Erythroblast (primary cell): ENCODE measurements around the gene CLCN5.

ENCODE experiments used
- DNase-seq, 2 experiments: peaks; one replicate each; lab custom pipeline; 2025; lab: John Stamatoyannopoulos, UW
- GATA1 ChIP-seq: IDR thresholded peaks from 2 replicates; pipeline ENCODE4 v1.6.1; 2011; ENCODE audit warnings: low read depth, mild to moderate bottlenecking, control low read depth, low read length, moderate library complexity
- POLR2A ChIP-seq: IDR thresholded peaks from 2 replicates; pipeline ENCODE4 v1.6.1; 2011; ENCODE audit warnings: mild to moderate bottlenecking, low read length

Gene CLCN5

DNA sequence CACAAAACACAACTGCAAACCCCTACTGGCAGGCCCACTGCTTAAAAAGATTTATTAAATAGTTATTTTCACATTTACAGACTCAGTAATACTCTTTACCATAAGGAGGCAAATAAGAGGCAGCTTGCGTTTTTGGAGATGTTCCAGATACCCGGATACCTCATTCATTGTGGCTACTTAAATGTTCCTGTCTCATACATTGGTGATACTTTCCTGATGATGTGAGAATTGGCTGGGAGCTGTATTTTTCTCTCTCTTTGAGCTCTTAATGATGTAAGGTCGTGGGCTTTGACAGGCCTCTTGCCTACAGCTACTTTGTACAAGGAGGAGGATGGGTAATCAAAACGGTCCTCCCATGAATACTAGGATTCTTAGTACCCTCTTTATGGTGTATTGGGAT is 176.9 kb downstream of the CLCN5 start:
- TF ChIP-seq POLR2A (no peak), GATA1 (no peak)

DNA sequence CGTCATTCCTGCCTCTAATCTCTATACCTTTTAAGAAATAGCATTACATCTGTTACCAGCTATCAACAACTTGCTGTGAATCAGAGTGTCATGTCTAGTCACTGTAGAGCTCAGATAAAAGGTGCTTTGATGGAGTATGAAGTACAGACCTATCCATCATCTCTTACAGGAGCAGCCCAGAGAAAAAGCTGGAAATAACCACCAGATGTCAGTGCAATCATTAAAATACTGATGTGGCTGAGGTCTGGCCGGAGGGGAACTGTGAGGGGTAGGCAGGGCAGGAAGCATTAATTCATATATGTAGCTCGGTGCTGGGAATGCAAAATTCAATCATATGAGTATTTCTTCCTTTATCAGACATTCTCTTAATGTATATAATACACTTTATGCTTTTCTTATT is 177.8 kb downstream of the CLCN5 start:
- DNase-seq = peak; percentile 16 to 62
- no peak for TF ChIP-seq POLR2A
- TF ChIP-seq GATA1 = no peak

More for the DNA sequence above, 176.9 kb downstream of the CLCN5 start:
- DNase-seq = no peak

DNA sequence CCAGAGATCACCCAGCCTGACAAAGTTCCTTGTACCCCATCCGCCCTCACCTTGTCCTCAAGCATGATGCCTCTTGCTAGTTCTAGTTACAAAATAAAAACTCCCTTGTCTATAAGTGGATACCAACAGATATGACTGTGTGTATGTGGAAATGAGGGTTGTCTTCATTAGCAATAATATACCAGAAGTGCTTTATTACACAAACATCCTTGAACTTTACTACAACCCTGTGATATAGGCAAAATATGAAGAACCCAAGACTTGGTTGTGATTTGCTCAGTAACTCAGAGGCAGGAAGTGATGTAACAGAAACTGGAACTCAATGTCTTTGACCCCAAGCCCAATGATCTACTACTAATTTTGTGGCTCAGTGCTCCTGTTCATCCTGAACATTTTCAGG is 180.8 kb downstream of the CLCN5 start:
- TF ChIP-seq GATA1 (no peak), POLR2A (no peak)

DNA sequence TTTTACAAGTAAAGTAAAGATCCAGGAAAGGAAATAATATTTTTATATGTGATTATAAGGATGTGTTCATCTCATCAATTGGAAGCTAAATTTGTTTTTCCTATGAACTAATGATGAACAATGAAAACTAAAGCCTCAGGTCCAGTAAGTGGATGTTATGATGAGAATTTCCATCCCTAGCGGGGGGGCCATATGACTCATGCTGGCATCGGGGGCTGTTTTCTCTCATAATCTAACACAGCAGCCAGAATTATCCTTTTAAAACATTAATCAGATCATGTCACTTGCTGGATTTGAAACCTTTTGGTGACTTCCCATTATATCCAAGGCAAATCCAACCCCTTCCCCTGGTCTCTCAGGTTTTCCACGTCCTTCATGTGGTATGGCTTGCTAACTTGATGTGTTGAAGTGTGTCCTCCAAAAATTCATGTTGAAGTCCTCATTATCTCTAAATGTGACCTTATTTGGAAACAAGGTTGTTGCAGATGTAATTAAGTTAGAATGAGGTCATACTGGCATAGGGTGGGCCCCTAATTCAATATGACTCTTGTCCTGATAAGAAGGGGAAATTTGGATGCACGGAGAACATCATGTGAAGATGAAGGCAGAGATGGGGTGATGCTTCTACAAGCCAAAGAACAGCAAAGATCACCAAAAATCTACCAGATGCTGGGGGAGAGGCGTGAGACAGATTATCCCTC is 181.6 kb downstream of the CLCN5 start:
- TF ChIP-seq GATA1 = no peak
- peak; percentile 30 for TF ChIP-seq POLR2A

More for the DNA sequence above, 180.8 kb downstream of the CLCN5 start:
- DNase-seq = no peak

DNA sequence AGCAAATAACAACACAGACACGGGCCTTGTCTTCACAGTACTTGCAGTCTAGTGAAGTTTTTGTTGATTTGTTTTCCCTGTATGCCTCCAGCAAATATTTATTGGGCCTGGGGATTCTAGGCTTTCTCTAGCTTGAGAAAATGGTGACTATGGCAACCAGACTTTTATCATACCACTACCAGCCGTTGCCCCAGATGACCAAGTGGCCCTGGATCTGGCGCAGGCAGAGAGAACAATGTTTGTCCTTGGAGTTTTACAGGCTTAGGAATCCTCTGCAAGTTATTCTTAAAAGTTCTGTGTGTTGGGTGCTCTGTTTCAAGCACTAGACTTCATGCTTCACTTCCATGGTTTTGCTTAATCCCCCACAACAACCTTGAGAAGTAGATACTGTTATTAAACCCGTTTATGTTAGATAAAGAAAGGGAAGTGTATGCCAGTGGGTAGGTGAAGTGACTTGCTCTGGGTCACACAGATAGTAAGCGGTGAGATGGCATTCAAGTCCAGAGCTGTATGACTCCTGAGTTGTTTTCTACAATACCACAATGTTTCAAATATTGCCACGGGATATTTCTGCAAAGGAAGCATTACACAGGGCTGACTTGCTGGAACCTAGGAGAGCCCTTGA is 183.8 kb downstream of the CLCN5 start:
- DNase-seq = peak; percentile 23 to 37
- TF ChIP-seq POLR2A (no peak), GATA1 (no peak)

More for the DNA sequence above, 181.6 kb downstream of the CLCN5 start:
- peak; percentile 53 to 71 for DNase-seq

DNA sequence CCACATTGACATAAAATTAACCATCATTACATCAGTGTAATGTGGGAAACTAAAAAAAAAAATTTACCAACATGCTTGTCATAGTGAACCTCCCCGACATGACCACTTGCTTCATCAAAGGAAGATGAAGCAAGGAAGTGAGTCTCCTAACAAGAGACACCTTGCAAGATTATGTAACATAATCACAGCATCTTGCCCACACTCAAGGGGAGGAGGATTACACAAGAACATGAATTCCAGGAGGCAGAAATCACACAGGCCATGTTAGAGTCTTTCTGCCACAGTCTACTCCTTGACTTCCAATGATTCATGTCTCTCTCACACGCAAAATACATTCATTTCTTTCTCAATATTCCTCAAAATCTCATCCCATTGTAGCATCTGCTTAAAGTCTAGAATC is 185.1 kb downstream of the CLCN5 start:
- TF ChIP-seq POLR2A = no peak
- no peak for TF ChIP-seq GATA1
- no peak for DNase-seq

DNA sequence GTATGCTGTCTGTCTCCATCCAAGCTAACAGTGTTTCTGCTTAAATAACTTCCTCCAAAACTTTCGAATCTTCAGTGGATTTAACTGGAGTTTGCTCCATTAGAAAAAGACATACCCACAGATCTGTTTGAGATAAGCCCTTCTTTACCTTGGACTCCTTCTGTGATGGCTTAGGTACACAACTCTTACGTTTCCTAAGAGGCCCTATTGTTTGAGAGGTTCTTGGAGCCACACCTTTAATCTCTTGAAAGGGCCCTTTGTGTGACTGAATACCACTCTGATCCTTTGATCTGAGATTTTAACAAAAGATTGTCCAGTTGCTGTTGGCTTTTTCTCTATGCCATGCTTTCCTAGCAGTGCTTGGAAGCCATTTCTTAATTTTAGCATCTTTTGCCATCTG is 185.9 kb downstream of the CLCN5 start:
- no peak for DNase-seq
- TF ChIP-seq POLR2A (no peak), GATA1 (no peak)

DNA sequence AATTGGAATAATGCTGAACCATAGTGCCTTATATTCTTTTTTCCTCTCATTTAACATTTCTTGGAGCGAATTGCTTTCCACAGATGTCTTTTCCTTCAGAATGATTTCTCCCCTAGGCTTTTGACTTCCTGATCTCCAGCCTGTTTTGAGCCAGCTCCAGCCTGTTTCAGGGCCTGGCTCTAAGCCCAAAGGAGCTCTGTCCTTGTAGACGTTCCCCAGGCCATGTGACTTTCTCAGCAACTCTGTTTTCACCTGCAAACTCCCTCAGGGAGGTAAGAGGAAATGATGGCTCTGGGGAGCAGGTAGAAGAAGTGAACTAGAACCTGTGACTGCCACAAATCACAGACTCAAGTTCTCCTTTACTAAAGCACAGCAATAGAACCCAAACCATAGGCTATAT is 189.3 kb downstream of the CLCN5 start:
- no peak for DNase-seq

DNA sequence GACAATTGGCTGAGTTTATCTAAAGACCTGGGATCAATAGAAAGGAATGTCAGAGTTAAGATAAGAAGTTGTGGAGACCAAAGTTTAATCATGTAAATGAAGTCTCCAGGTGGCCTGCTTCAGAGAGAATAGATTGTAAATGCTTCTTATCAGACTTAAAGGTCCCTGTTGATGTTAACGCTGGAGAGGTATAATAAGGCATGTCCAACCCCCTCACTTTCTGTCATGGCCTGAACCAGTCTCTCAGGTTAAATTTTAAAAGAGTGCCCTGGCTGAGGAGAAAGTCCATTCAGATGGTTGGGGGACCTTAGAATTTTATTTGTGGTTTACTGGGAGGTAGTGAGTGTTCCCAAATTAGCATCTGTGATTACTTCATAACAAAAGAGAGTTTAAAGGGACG is 191.7 kb downstream of the CLCN5 start:
- no peak for DNase-seq
- TF ChIP-seq POLR2A (no peak), GATA1 (no peak)

More for the DNA sequence above, 189.3 kb downstream of the CLCN5 start:
- TF ChIP-seq POLR2A (no peak), GATA1 (no peak)

DNA sequence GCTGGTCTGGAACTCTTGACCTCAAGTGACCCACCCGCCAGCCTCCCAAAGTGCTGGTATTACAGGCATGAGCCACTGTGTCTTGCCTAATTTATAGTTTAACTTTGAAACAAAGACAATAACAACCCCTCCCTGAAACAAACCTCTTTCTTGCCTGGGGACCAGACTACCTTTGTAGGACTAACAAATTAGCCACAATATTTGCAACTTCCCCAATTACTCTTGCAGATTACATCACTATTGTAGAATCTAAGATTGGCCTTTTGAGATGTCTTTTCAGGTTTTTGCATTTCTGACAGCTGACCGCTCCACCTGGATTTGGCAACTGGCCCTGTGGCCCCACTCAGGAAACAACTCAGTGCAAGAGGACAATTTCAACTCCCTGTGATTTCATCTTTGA is 193.6 kb downstream of the CLCN5 start:
- TF ChIP-seq POLR2A (no peak), GATA1 (no peak)
- DNase-seq = no peak

DNA sequence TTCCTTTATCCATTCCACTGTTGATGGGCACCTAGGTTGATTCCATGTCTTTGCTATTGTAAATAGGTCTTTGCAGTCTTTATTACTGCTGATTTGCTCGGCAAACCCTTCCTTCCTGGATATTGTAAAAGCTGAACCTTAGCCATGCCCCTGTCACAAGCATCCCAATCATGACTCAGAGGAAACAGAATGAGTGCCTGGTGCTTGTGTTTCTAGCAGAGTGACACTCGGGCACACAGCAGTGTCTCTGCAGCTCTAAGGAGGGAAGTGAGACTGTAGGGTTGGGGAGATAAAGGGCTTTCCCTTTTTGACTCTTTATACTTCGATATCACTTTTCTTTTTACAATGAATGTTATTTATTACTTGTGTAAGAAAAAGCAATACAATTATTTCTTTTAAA is 195.1 kb downstream of the CLCN5 start:
- no peak for DNase-seq
- TF ChIP-seq GATA1 = no peak
- TF ChIP-seq POLR2A = no peak

DNA sequence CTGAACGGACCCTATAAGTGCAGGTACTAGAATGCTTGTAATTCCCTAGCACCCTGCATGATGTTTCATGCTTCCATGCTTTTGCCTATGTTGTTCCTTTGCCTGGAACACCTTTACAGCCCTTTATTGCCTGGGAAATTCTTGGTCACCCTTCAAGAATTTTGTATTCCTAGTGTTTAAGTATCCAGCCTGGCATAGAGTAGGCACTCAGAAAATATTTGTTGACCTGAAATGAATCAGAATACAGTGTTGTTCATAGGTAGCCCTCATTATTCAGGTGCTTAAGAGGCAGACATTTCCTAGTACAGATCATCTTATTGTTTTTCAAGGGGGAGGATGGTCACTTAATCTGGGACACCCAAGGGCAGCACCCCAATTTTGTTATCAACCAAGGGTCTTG is 203.1 kb downstream of the CLCN5 start:
- no peak for DNase-seq
- TF ChIP-seq POLR2A (no peak), GATA1 (no peak)

DNA sequence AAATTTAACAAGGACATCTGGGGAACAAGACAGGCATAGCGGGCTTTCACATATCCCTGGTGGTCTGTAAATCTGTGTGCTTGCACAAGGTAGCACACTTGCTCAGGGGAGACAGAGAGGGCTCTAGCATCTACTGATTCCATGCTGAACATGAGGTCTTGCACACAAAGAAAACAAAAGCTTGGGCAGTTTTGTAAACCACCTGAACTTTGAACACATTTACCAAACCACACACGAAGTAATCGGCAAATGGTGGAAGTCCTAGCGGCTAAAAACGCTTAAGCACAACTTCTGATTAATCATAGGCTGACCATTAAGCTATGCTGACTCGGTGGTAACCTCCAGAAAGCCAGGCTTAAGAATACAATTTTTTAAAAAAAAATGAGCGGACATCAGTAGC is 225.6 kb downstream of the CLCN5 start:
- TF ChIP-seq POLR2A (no peak), GATA1 (no peak)
- no peak for DNase-seq
